ENCODE measurements around the gene TMEM72.
A peak's percentile ranks its signal among the peaks of the same experiment; 100 is the strongest.

The TMEM72 gene

GRCh38 chr10:44978570-44979280 lies 67.6 kb downstream of the TMEM72 start, which contains the start of gene DEPP1:
Gene DEPP1, minus strand, starts transcription at chr10:44978809. Its CDS starts 779 bp downstream, at chr10:44978030.
- DNase-seq: peak in 29 of 51 donors; percentile 25 to 87 (median 54)

GRCh38 chr10:44979281-44980191 lies 68.4 kb downstream of the TMEM72 start:
- no peak for DNase-seq

GRCh38 chr10:44980309-44981171 lies 69.4 kb downstream of the TMEM72 start:
- no peak for DNase-seq

GRCh38 chr10:44981172-44982113 lies 70.3 kb downstream of the TMEM72 start:
- peak in 21 of 51 donors; percentile 28 to 68 (median 47) for DNase-seq

- no peak for DNase-seq
Measured at GRCh38 chr10:44982114-44982460, 71.0 kb downstream of the TMEM72 start.

- DNase-seq: no peak
Measured at GRCh38 chr10:44982496-44982895, 71.4 kb downstream of the TMEM72 start.

- DNase-seq: no peak
Measured at GRCh38 chr10:44983066-44983894, 72.1 kb downstream of the TMEM72 start.

GRCh38 chr10:44983895-44984278 lies 72.8 kb downstream of the TMEM72 start:
- no peak for DNase-seq

- DNase-seq: no peak
Measured at GRCh38 chr10:44984671-44985101, 73.5 kb downstream of the TMEM72 start.

- DNase-seq: no peak
Measured at GRCh38 chr10:44985175-44985681, 74.1 kb downstream of the TMEM72 start.

- DNase-seq: no peak
Measured at GRCh38 chr10:44986179-44986578, 75.0 kb downstream of the TMEM72 start.

Measured in hypothalamus (tissue), 51 donors.